ENCODE results near the gene TSPAN16.

DNA sequence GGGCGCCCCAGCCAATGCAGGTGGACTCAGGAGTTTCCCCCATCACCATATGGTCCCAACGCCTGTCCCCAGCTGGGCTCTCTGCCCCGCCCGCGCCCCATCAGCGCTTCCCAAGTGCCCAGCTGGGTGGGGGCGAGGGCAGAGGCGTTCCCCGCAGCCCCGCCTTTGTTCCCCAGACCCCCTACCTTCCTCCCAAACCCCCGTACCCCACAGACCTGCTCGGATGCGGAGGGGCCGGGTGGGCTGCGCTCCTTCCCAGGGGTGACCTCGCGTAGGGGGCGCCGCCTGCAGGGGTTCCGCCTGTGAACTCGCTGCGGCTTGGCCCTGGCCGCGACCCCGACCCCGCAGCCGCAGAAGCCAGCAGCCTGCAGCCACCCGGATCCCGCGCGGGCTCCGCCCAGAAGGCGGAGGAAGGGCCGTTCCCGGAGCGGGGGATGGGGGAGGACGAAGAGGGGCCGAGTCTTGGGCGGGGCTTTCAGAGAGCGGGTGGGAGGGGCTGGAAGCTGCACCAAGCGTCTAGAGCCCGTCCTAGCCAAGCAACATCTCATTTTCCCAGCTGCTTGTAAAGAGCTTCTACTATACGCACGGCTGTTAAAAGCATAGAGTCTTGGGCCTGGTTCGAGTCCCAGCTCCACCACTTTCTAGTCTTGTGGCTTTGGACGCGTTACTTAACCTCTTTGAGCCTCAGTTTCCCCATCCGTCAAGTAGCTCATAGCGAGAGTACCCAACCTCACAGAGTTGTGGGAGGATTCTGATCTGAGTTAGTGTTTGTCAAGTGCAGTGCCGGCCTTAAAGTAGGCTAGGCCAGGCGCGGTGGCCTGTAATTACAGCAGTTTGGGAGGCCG, 43.5 kb downstream of the TSPAN16 start, which contains the start of gene RAB3D:
- TF ChIP-seq POLR2A (IDR thresholded peaks at IDR 0.05) = peak; percentile 55 to 89 (median 84)
- TF ChIP-seq, protein P1, sequence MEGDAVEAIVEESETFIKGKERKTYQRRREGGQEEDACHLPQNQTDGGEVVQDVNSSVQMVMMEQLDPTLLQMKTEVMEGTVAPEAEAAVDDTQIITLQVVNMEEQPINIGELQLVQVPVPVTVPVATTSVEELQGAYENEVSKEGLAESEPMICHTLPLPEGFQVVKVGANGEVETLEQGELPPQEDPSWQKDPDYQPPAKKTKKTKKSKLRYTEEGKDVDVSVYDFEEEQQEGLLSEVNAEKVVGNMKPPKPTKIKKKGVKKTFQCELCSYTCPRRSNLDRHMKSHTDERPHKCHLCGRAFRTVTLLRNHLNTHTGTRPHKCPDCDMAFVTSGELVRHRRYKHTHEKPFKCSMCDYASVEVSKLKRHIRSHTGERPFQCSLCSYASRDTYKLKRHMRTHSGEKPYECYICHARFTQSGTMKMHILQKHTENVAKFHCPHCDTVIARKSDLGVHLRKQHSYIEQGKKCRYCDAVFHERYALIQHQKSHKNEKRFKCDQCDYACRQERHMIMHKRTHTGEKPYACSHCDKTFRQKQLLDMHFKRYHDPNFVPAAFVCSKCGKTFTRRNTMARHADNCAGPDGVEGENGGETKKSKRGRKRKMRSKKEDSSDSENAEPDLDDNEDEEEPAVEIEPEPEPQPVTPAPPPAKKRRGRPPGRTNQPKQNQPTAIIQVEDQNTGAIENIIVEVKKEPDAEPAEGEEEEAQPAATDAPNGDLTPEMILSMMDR (IDR thresholded peaks at IDR 0.05) = no peak
